Measurements from ENCODE around the gene SMKR1.
"Not testable (repeated sequence)": the region's sequence is repeated elsewhere in the genome, so short reads cannot be mapped to it uniquely, and the experiment has no call there.

Gene SMKR1

GRCh38 chr7:129498021-129498420 is 4.3 kb upstream of the SMKR1 start:
- DNase-seq (ENCODE audit: insufficient read length, low spot score): no peak
- no peak for TF ChIP-seq POLR2A (IDR thresholded peaks at IDR 0.05; ENCODE audit: low read depth, low read length)
- no peak for FAIRE-seq

DNA sequence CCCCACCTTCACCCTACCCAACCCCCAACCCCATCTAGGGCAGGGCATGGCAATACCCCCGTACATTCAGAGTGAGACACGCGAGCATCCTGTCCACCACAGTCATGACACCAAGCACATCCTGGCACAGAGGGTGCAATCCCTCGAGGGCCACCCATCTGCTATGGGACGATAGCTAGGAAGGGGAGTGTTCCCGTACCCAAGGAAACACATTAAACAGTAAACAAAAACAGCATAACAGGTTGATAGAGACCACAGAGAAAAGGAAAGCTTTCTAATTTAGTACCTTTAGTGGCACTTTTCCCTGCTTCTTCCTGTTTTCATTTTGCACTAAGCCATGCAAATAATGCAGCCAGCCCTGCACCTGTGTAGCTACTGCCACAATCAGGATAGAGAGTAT is 2.3 kb upstream of the SMKR1 start:
- no peak for FAIRE-seq
- TF ChIP-seq POLR2A (IDR thresholded peaks at IDR 0.05; ENCODE audit: low read depth, low read length): no peak
- no peak for DNase-seq (ENCODE audit: insufficient read length, low spot score)

GRCh38 chr7:129502708-129503685 is 666 bp downstream of the SMKR1 start:
- FAIRE-seq (no peak), DNase-seq (ENCODE audit: insufficient read length, low spot score) (no peak)
- no peak for TF ChIP-seq POLR2A (IDR thresholded peaks at IDR 0.05; ENCODE audit: low read depth, low read length)

DNA sequence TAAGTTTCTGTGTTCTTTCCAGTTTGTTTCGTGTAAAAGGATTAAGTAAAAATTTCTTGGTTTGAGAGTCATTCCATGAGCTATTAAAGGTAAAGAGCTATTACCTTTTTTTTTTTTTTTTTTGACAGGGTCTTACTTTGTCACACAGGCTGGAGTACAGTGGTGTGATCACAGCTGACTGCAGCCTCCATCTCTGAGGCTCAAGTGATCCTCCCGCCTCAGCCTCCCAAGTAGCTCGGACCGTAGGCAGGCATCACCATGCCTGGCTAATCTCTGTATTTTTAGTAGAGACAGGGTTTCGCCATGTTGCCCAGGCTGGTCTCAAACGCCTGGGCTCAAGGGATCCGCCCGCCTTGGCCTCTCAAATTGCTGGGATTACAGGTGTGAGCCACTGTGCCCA is 1.4 kb downstream of the SMKR1 start:
- DNase-seq (ENCODE audit: insufficient read length, low spot score) (no peak), FAIRE-seq (no peak)
- no peak for TF ChIP-seq POLR2A (IDR thresholded peaks at IDR 0.05; ENCODE audit: low read depth, low read length)

DNA sequence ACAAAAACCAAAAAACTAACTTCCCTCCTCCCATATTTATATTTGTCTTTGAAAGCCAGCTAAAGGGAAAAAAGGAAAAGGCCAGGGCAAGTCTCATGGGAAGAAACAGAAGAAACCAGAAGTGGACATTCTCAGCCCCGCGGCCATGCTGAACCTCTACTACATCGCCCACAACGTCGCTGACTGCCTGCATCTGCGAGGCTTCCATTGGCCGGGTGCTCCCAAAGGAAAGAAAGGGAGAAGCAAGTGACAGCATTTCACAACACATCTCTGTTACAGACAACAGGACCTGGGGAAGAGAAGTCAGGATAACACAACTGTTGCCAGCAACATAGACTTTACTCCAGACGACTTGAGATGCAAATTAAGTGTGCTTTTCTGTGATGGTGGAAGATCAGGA is 9.9 kb downstream of the SMKR1 start:
- no peak for DNase-seq (ENCODE audit: insufficient read length, low spot score)
- no peak for TF ChIP-seq POLR2A (IDR thresholded peaks at IDR 0.05; ENCODE audit: low read depth, low read length)
- no peak for FAIRE-seq

DNA sequence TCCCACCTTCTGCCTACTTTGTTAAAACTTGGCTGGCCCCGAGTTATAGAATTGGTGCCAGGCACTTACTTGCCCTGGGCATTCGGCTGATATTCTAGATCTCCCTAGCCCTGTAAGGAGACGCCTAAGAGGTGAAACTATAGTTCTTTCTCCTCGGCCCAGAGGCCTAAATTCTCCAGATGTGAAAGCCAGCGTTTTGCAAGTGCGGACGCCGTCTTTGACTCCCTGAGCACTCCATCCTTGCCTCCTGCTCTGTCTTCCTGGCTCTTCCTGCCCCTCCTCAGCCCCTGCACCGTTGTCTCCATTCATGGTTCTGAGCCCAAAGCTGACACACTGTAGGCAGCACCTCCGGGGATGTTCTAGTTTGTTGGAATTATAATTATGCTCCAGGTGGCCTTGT is 11.2 kb downstream of the SMKR1 start:
- DNase-seq (ENCODE audit: insufficient read length, low spot score) (no peak), FAIRE-seq (no peak)
- no peak for TF ChIP-seq POLR2A (IDR thresholded peaks at IDR 0.05; ENCODE audit: low read depth, low read length)

DNA sequence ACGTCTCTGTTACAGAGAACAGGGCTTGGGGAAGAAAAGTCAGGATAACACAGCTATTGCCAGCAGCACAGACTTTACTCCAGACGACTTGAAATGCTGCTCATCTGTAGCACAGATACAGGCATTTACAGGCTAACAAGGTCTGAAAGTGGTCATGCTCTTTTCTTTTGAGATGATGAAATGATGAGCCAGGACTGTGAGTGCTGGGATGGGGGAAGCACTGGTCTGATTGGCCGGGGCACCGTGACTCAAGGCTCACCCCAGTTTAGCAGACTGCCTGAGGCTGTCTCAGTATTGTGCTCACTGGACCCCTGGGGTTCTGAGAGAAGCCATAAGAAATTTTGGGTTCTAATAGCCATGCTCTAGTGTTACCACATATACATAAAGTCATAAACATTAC is 12.4 kb downstream of the SMKR1 start:
- FAIRE-seq: no peak
- peak; percentile 69 for DNase-seq (ENCODE audit: insufficient read length, low spot score)
- TF ChIP-seq POLR2A (IDR thresholded peaks at IDR 0.05; ENCODE audit: low read depth, low read length): no peak

- FAIRE-seq (no peak), DNase-seq (ENCODE audit: insufficient read length, low spot score) (no peak)
- no peak for TF ChIP-seq POLR2A (IDR thresholded peaks at IDR 0.05; ENCODE audit: low read depth, low read length)
These were observed 13.1 kb downstream of the SMKR1 start for GRCh38 chr7:129515381-129515780.

DNA sequence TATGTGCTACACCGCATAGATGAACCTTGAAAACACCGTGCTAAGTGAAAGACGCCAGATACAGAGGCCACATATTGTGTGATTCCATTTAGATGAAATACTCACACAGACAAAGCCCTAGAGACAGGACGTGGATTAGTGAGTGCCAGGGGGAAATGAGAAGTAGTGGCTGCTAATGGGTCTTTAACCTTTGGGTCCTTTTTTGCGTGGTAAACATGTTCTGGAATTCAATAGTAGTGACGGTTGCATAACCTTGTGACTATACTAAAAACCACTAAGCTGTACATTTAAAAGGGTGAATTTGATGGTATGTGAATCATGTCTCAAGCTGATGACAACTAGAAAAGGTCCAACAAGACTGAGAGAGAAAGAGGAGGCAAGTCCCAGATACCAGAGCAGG is 15.6 kb downstream of the SMKR1 start:
- no peak for FAIRE-seq
- DNase-seq (ENCODE audit: insufficient read length, low spot score): no peak
- no peak for TF ChIP-seq POLR2A (IDR thresholded peaks at IDR 0.05; ENCODE audit: low read depth, low read length)

DNA sequence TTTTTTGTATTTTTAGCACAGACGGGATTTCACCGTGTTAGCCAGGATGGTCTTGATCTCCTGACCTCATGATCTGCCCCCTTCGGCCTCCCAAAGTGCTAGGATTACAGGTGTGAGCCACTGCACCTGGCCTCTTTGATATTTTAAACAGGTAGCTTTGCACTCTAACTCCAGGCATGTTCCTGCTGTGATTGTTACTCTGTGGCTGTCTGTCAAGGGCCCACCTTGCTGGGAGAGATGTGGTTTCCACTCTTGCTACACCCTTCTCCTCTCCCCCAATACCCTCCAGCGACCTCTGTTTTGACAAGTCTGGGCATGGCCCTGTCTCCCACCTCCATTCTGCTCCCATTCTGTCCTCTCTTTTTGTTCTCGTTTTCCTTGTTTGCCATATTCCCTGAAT is 17.1 kb downstream of the SMKR1 start:
- TF ChIP-seq POLR2A (IDR thresholded peaks at IDR 0.05; ENCODE audit: low read depth, low read length): no peak
- no peak for DNase-seq (ENCODE audit: insufficient read length, low spot score)
- no peak for FAIRE-seq

DNA sequence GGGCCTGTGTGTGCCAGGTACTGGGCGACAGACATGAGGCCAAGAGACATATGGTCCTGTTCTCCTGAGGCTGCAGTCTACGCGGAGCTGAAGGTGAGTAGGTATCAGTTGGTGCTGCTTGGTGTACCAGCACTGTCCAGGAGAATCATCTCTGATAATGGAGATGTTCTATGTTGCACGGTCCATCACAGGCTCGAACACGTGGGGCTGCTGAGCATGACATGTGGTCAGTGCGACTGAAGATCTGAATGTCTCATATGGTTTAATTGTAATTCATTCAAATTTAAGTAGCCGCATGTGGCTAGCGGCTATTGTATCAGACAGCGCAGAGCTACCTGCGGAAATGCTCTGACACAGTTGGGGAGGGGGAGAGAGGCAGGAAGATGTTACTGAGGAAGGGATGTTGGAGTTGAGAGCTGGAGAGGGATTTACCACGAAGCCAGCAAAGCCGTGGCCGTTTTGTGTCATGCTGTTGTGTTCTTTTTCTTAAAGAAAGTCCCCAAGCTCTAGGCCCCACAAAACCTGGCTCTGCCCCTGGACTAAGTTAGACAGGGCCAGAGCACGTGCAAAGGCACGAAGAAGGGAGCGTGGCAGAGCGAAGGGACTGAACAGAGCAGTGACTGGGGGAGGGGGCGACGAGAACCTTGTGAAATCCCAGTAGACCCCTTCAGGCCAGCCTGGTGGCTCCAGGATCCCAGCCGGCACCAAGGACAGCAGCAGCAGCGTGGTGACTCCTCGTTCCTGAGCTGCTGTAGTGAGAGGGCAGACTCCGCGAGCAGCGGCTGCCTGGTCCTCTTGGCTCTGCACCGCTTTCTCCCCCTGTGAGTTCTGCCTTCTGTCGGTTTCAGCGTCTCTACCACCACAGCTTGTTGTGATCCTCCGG is 20.0 kb downstream of the SMKR1 start:
- TF ChIP-seq POLR2A (IDR thresholded peaks at IDR 0.05; ENCODE audit: low read depth, low read length): no peak
- FAIRE-seq (no peak), DNase-seq (ENCODE audit: insufficient read length, low spot score) (no peak)

DNA sequence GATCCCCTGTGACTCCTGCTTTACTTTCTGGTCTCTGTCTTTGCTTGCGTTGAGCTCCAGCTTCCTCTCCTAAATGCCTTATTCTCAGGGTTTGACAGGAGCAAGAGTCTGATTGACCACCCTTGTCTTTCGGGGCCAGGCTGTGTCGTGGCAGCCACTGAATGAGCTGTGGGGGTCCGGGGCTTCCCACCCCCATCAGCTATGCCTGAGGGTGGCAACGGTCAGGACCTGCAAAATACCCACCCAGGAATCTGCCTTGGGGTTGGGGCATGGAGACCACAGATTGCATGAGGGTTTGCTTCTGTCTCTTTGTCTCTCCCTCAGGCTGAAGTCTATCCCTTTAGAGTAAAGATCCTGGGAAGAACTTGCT is 20.6 kb downstream of the SMKR1 start:
- no peak for DNase-seq (ENCODE audit: insufficient read length, low spot score)
- TF ChIP-seq POLR2A (IDR thresholded peaks at IDR 0.05; ENCODE audit: low read depth, low read length): no peak
- no peak for FAIRE-seq

- TF ChIP-seq POLR2A (IDR thresholded peaks at IDR 0.05; ENCODE audit: low read depth, low read length): no peak
- no peak for DNase-seq (ENCODE audit: insufficient read length, low spot score)
- no peak for FAIRE-seq
These were observed 21.6 kb downstream of the SMKR1 start for GRCh38 chr7:129523924-129524323.

DNA sequence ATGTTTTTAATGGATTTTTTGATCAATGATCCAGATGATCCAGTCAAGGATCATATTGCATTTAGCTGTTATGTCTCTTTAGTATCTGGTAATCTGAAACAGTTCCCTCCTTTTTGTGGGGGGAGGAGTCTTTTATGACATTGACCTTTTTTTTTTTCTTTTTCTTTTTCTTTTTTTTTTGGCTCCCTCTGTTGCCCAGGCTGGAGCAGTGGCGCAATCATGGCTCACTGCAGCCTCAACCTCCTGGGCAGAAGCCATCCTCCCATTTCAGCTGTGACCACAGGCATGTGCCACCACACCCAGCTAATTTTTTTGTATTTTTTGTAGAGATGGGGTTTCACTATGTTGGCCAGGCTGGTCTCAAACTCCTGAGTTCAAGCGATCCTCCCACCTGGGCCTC is 22.1 kb downstream of the SMKR1 start:
- DNase-seq (ENCODE audit: insufficient read length, low spot score); FAIRE-seq: not testable (repeated sequence)

Measured in H54 (cell line).